Measurements from ENCODE around the gene KREMEN1. TPM values are rescaled to one million over a fixed set of nuclear protein-coding genes. Genes with fewer than 3 reads are reported as not detected.

The KREMEN1 gene
- total and polyA plus RNA-seq, 2 of the 4 experiments (the other 2 are of a cell fraction), result 2.9 to 4.6 TPM

DNA sequence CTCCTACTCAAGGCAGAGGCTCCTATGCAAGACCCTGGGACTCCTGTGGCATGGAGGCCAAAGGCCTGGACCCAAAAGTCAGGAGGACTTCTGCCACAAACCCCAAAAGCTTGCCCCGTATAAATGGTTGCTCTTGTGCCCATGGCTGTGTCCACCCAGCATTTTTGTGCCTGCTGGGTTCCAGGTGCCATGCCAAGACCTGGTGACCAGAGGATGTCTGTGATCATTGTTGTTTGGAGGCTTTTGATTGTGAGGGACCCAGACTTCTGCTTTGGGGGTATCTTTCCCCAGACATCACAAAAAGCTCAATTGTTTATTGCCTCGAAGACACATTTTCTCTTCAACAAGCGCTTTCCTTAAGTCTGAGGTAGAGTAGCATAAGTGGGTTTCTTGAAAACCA, 46.3 kb upstream of the KREMEN1 start:
- no peak overlapping the region for H4K5ac ChIP-seq (ENCODE audit: low read depth, low read length)
- H2BK5ac ChIP-seq (ENCODE audit: low read depth, low read length, poor library complexity, severe bottlenecking), result no peak overlapping the region
- no TSS peak for BruUV-seq (replicated peaks)
- H2AFZ ChIP-seq (replicated peaks; ENCODE audit: low read length, poor library complexity), result no peak overlapping the region
- H4K20me1 ChIP-seq (ENCODE audit: insufficient read depth, low read length), result no peaks in the 10 kb centered on the region
- peaks cover 6 to 8% of the 10 kb centered on the region in 2 experiments; a peak in 1 of 4 replicates for H3K79me1 ChIP-seq (ENCODE audit: low read depth in 1 of 2, low read length in 2 of 2)
- H3K56ac ChIP-seq (ENCODE audit: extremely low read depth, insufficient read depth, low read length), result no peak overlapping the region
- no peak overlapping the region for H3K18ac ChIP-seq (ENCODE audit: low read depth, low read length)
- DNase-seq (no peak), ATAC-seq (ENCODE audit: low read depth) (no peak)
- no peak overlapping the region for H2AK5ac ChIP-seq (ENCODE audit: low read depth, low read length)
- no peaks in the 10 kb centered on the region for H3K27me3 ChIP-seq (ENCODE audit: control insufficient read depth, insufficient read depth, low read length)
- ChIA-PET CTCF (no interaction called here), POLR2A (ENCODE audit: unreplicated experiment) (no interaction called here)
- no peaks in the 10 kb centered on the region for H3K9me3 ChIP-seq (ENCODE audit: control insufficient read depth, insufficient read depth, low read length)
- H3K14ac ChIP-seq (replicated peaks; ENCODE audit: low read depth, low read length), result no peak overlapping the region
- no peak overlapping the region for H2BK120ac ChIP-seq (ENCODE audit: low read depth, low read length)
- dilution Hi-C loops (cut with HindIII; ENCODE audit: low sequenced_read_pairs, unreplicated experiment), result no loop called here
- H3K4me3 ChIP-seq (ENCODE audit: insufficient read depth, low read depth, low read length), result no peak overlapping the region
- H2AK9ac ChIP-seq (replicated peaks; ENCODE audit: low read depth, low read length, poor library complexity), result no peak overlapping the region
- WGBS, 2 experiments (ENCODE audit: extremely low coverage in 2 of 2, insufficient read length in 1 of 2), result no CpG with 5 or more reads among the region's 3 CpGs
- H4K91ac ChIP-seq (ENCODE audit: insufficient read depth, low read depth, low read length), result no peak overlapping the region
- in situ Hi-C loops (cut with MboI; ENCODE audit: low sequenced_read_pairs), result no loop called here
- H3K4me1 ChIP-seq (ENCODE audit: control insufficient read depth, insufficient read depth, low read length), result peaks cover 5% of the 10 kb centered on the region
- H2BK20ac ChIP-seq (ENCODE audit: low read depth, low read length), result no peak overlapping the region
- no peak overlapping the region for H3K4ac ChIP-seq (ENCODE audit: low read depth, low read length)
- no peak overlapping the region for H3K27ac ChIP-seq (ENCODE audit: insufficient read depth, low read length)
- intact Hi-C loops (cut with micrococcal nuclease), result no loop called here
- H3K36me3 ChIP-seq (ENCODE audit: control insufficient read depth, insufficient read depth, low read length), result no peaks in the 10 kb centered on the region
- no peak overlapping the region for H3K23ac ChIP-seq (ENCODE audit: low read depth, low read length)
- H3K4me2 ChIP-seq (ENCODE audit: low read depth, low read length), result no peak overlapping the region
- no peak overlapping the region for H3K9ac ChIP-seq (ENCODE audit: low read depth, low read length)
- peaks cover 9% of the 10 kb centered on the region for H3K9me1 ChIP-seq (ENCODE audit: insufficient read depth, low read length)
- TF ChIP-seq POLR2A (IDR thresholded peaks at IDR 0.05; ENCODE audit: low read depth, low read length), result no peak
- no peak for TF ChIP-seq RCOR1 (IDR thresholded peaks at IDR 0.05; ENCODE audit: insufficient replicate concordance, low read length)
- no peak for TF ChIP-seq RAD21 (IDR thresholded peaks at IDR 0.05; ENCODE audit: low read length)
- no peak for TF ChIP-seq BHLHE40 (IDR thresholded peaks at IDR 0.05; ENCODE audit: low read depth, low read length)
- TF ChIP-seq, protein P1, sequence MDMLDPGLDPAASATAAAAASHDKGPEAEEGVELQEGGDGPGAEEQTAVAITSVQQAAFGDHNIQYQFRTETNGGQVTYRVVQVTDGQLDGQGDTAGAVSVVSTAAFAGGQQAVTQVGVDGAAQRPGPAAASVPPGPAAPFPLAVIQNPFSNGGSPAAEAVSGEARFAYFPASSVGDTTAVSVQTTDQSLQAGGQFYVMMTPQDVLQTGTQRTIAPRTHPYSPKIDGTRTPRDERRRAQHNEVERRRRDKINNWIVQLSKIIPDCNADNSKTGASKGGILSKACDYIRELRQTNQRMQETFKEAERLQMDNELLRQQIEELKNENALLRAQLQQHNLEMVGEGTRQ (IDR thresholded peaks at IDR 0.05; ENCODE audit: low read depth, low read length), result no peak
- TF ChIP-seq SMC3 (IDR thresholded peaks at IDR 0.05; ENCODE audit: low read depth, low read length), result no peak
- no peak for TF ChIP-seq MXI1 (IDR thresholded peaks at IDR 0.05; ENCODE audit: borderline replicate concordance, low read depth, low read length)
- TF ChIP-seq MAFK (IDR thresholded peaks at IDR 0.05; ENCODE audit: low read depth, low read length), result no peak
- no peak for TF ChIP-seq FOS (IDR thresholded peaks at IDR 0.05; ENCODE audit: low read depth, low read length)
- H2BK15ac ChIP-seq (ENCODE audit: low read depth, low read length), result no peak overlapping the region
- no peak overlapping the region for H4K8ac ChIP-seq (ENCODE audit: low read depth in 2 of 2, low read length in 2 of 2)
